Ovary (tissue), 3 donors: ENCODE data around the gene NDUFV2.

Experiments used
- EP300 ChIP-seq: sonication (generic); formaldehyde crosslinking; IDR thresholded peaks from one replicate; pipeline ENCODE4 v1.6.1; 2017; ENCODE audit warnings: antibody characterized with exemption
- TF ChIP-seq, protein P1 (sequence below), 3 donors: fragments of 450-650 bp in 2 of 3; fragments of 200-600 bp in 1 of 3; IDR thresholded peaks; one replicate each; pipeline versions ENCODE4 v1.5.1 to v1.8.0; 2016 to 2022; ENCODE audit warnings: antibody characterized with exemption in 3 of 3, mild to moderate bottlenecking in 1 of 3
- donor health status: DM: no; HTN: no; CAD: no.

- TF ChIP-seq, protein P1, sequence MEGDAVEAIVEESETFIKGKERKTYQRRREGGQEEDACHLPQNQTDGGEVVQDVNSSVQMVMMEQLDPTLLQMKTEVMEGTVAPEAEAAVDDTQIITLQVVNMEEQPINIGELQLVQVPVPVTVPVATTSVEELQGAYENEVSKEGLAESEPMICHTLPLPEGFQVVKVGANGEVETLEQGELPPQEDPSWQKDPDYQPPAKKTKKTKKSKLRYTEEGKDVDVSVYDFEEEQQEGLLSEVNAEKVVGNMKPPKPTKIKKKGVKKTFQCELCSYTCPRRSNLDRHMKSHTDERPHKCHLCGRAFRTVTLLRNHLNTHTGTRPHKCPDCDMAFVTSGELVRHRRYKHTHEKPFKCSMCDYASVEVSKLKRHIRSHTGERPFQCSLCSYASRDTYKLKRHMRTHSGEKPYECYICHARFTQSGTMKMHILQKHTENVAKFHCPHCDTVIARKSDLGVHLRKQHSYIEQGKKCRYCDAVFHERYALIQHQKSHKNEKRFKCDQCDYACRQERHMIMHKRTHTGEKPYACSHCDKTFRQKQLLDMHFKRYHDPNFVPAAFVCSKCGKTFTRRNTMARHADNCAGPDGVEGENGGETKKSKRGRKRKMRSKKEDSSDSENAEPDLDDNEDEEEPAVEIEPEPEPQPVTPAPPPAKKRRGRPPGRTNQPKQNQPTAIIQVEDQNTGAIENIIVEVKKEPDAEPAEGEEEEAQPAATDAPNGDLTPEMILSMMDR (IDR thresholded peaks at IDR 0.05) = no peak
- no peak for TF ChIP-seq EP300
Measured at GRCh38 chr18:9091066-9091476, 11.4 kb upstream of the NDUFV2 start.
